Measurements from ENCODE around the gene RAB11FIP3. TPM values are rescaled to one million over a fixed set of nuclear protein-coding genes. Genes with fewer than 3 reads are reported as not detected.
"Not testable (repeated sequence)": the region's sequence is repeated elsewhere in the genome, so short reads cannot be mapped to it uniquely, and the experiment has no call there.

Gene RAB11FIP3
- total RNA-seq, 1 experiment from 2014 or later = 37.1 TPM

DNA sequence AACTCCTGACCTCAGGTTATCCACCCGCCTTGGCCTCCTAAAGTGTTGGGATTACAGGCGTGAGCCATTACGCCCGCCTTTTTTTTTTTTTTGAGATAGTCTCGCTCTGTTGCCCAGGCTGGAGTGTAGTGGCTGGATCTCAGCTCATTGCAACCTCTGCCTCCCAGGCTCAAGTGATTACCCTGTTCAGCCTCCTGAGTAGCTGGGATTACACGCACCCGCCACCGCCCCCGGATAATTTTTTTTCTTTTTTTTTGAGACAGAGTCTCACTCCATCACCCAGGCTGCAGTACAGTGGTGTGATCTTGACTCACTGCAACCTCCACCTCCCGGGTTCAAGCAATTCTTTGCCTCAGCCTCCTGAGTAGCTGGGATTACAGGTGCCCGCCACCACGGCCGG, 3.3 kb upstream of the RAB11FIP3 start:
- not testable (repeated sequence) for H2AFZ ChIP-seq (ENCODE audit: low read length); H3K4me1 ChIP-seq (ENCODE audit: insufficient read depth, low read length); H3T11ph ChIP-seq (ENCODE audit: low read length); H3K4me3 Mint-ChIP-seq; H2BK20ac ChIP-seq (ENCODE audit: low read depth, low read length, poor library complexity, severe bottlenecking); H3K56ac ChIP-seq (ENCODE audit: insufficient read length, low read depth, low read length); DNase-seq; H4K8ac ChIP-seq (replicated peaks; ENCODE audit: insufficient read length, low read depth, low read length); H3K23ac ChIP-seq (ENCODE audit: insufficient read length, low read depth, low read length); H3K27ac Mint-ChIP-seq; H2AK5ac ChIP-seq (ENCODE audit: insufficient read length, low read length); H3K14ac ChIP-seq (ENCODE audit: insufficient read depth, low read length); H3K79me2 ChIP-seq (ENCODE audit: insufficient read depth, low read length); H3K36me3 Mint-ChIP-seq (ENCODE audit: insufficient read depth in 1 of 3, low read depth in 3 of 3); H3K4me2 ChIP-seq (ENCODE audit: insufficient read depth, insufficient read length, low read length); H2BK5ac ChIP-seq (ENCODE audit: insufficient read length, low read length); H2BK120ac ChIP-seq (ENCODE audit: low read depth, low read length, poor library complexity, severe bottlenecking); H3K79me1 ChIP-seq (ENCODE audit: insufficient read depth, low read depth, low read length, poor library complexity, severe bottlenecking); H3K27ac ChIP-seq (ENCODE audit: insufficient read length, low read depth, low read length); H2BK12ac ChIP-seq (ENCODE audit: insufficient read length, low read depth, low read length); H4K5ac ChIP-seq (ENCODE audit: insufficient read length, low read depth, low read length); H2BK15ac ChIP-seq (ENCODE audit: low read depth, low read length); H3K4ac ChIP-seq (ENCODE audit: low read depth, low read length); H4K91ac ChIP-seq (ENCODE audit: insufficient read length, low read depth, low read length); H3K18ac ChIP-seq (ENCODE audit: insufficient read length, low read depth, low read length); H3K9me3 Mint-ChIP-seq; H3K9ac ChIP-seq (ENCODE audit: extremely low read depth, insufficient read length, low read length); H3K9me3 ChIP-seq (ENCODE audit: control insufficient read depth, low read depth, low read length); H4K20me1 ChIP-seq (ENCODE audit: control insufficient read depth, insufficient read depth, insufficient read length)
- peaks cover 8 to 12% of the 10 kb centered on the region in 2 experiments for H3K4me1 Mint-ChIP-seq
- H3K27me3 ChIP-seq (ENCODE audit: insufficient read depth, low read length) = peaks cover 16% of the 10 kb centered on the region; the same call in 1 of the 2 replicates
- H3K23me2 ChIP-seq (ENCODE audit: insufficient read length, low read depth, low read length, poor library complexity, severe bottlenecking) = peaks cover 16% of the 10 kb centered on the region
- WGBS (ENCODE audit: extremely low coverage, insufficient read length, low lambda C conversion rate) = no CpG with 5 or more reads among the region's 13 CpGs
- peaks cover 57% of the 10 kb centered on the region for H3K27me3 Mint-ChIP-seq (ENCODE audit: low read depth)
